VCaP (cell line): Measurements from ENCODE around the gene KRT74.
A peak's percentile ranks its signal among the peaks of the same experiment; 100 is the strongest.

Experiments used
- H3K27ac ChIP-seq: fragments of 450-650 bp; 2 replicates; pipeline ENCODE4 v1.5.1; 2017
- CTCF ChIP-seq: fragments of 450-650 bp; conservative IDR thresholded peaks from 2 replicates; pipeline ENCODE4 v1.5.1; 2017; ENCODE audit warnings: mild to moderate bottlenecking, moderate library complexity

KRT74 gene

GRCh38 chr12:52581481-52581880 is 7.8 kb upstream of the KRT74 start:
- no peak for TF ChIP-seq CTCF
- no peak overlapping the region; the same call in 1 of the 2 replicates for H3K27ac ChIP-seq

GRCh38 chr12:52581066-52581465 is 7.4 kb upstream of the KRT74 start:
- no peak for TF ChIP-seq CTCF
- peak overlapping the region; percentile 16; the same call in 1 of the 2 replicates for H3K27ac ChIP-seq

GRCh38 chr12:52580496-52580895 is 6.9 kb upstream of the KRT74 start:
- no peak for TF ChIP-seq CTCF
- peak overlapping the region; percentile 16; the same call in 1 of the 2 replicates for H3K27ac ChIP-seq

- TF ChIP-seq CTCF = no peak
- H3K27ac ChIP-seq = peak overlapping the region; percentile 16; the same call in 1 of the 2 replicates
Observed at GRCh38 chr12:52579468-52580465, 6.1 kb upstream of the KRT74 start.

GRCh38 chr12:52578469-52578868 is 4.8 kb upstream of the KRT74 start:
- no peak overlapping the region for H3K27ac ChIP-seq
- TF ChIP-seq CTCF = no peak

GRCh38 chr12:52577316-52577715 is 3.7 kb upstream of the KRT74 start:
- H3K27ac ChIP-seq = no peak overlapping the region
- TF ChIP-seq CTCF = no peak

- TF ChIP-seq CTCF = no peak
- no peak overlapping the region for H3K27ac ChIP-seq
Observed at GRCh38 chr12:52575948-52576347, 2.3 kb upstream of the KRT74 start.
